A549 treated with AZD9567 at 1 μM for 4 hours (cell line): ENCODE measurements around the gene C17orf58. TPM values are rescaled to one million over a fixed set of nuclear protein-coding genes. Genes with fewer than 3 reads are reported as not detected.

Experiments used
- total RNA-seq: library from RNA; stranded (reverse); fragments of 200-300 nt; extraction: Qiagen RNA extraction; gene quantifications from 5 replicates; pipeline ENCODE4 v1.2.3, GENCODE V29; 2022; ENCODE audit not compliant: insufficient read depth

Gene C17orf58
- total RNA-seq = 18.4 to 20.3 TPM (median 20.0 TPM) in 5 replicates

DNA sequence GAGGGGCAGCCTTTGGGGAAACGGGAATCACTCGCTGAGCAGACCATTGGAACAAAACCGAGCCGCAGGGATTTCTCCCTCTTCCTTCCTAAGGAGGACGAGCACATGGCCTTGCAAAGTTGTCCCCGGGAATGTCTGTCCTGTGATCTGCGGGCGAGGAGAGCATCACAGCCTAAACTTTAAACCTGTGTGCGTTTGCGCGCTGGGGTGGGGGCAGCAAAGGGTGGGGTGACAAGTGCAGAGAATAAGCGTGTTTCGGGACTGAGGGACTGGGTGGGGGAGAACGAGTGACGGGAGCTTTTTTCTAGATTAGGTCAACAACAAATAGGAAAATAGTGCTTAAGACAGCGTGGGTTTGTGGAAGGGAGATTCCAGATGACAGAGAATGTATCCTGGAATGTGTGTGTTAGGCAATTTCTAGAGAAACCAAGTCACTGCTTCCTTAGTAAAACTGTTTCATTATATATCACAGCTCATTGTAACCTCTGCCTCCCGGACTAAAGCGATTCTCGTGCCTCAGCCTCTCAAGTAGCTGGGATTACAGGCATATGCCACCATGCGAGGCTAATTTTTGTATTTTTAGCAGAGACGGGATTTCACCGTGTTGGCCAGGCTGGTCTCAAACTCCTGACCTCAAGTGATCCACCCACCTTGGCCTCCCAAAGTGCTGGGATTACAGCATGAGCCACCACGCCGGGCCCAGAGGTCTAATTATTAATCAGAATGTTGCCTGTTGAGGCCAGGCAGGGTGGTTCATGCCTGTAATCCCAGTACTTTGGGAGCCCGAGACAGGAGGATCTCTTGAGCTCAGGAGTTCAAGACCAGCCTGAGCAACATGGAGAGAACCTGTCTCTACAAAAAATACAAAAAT, at the start of gene C17orf58:
Gene C17orf58 (minus strand): TSS at position 169 of the 871 bp plus-strand sequence. CDS start 271 bp downstream, outside the sequence.

DNA sequence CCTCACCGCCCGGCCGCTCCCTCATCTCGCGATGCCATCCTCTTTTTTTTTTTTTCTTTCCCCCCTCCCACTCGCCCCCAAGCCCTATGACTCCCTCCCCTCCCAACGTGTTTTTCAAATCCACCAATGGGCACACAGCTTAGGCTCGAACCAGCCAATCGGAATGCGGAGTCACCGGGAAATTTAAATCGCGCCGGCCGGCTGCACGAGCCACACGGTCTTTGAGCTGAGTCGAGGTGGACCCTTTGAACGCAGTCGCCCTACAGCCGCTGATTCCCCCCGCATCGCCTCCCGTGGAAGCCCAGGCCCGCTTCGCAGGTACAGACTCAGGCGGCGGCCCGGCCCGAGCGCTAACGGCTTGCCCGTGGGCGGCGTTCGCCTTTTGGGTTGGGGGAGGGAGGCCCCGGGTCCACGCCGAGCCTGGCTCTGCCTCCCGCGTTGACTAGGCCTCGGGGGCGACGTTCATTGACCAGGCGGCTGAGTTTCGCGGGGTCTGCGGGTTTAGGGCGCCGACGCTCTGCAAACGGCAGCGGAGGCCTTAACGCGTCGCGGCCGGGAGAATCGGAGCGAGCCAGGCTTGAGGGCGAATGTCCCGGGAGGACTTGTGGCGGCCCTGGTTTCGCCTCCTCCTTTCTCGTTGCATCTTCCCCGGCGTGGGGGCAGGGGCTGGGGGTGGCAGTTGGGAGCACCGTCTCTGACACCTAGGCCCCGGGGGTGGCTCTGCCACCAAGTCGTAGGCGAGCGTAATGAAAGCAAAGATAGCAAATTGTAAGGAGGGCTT, 39.4 kb upstream of the C17orf58 start, which contains the start of gene KPNA2:
Gene KPNA2 (plus strand): TSS at position 213 of the 781 bp plus-strand sequence. CDS start 1,398 bp downstream, outside the sequence.

Other genes starting within 250 kb of the C17orf58 start
- 35.0 to 48.6 TPM (median 37.0 TPM) in 5 replicates for gene BPTF, start 171.0 kb downstream of the C17orf58 start, total RNA-seq
- gene KPNA2, start 39.3 kb upstream of the C17orf58 start, total RNA-seq = 484 to 663 TPM (median 501 TPM) in 5 replicates